Smooth muscle cell (in vitro differentiated cells): ENCODE measurements around the gene CACNA1I. TPM values are rescaled to one million over a fixed set of nuclear protein-coding genes. Genes with fewer than 3 reads are reported as not detected.

Source experiments
- DNase-seq: peaks from one replicate; lab custom pipeline; 2025; ENCODE audit not compliant: unreplicated experiment; lab: John Stamatoyannopoulos, UW
- H2AFZ ChIP-seq: fragments of 200-600 bp; sonication (generic); 2 replicates; pipeline ENCODE4 v1.6.0; 2016; ENCODE audit warnings: antibody characterized with exemption, low read depth, mild to moderate bottlenecking
- H3F3A ChIP-seq: fragments of 200-600 bp; sonication (generic); 2 replicates; pipeline ENCODE4 v1.6.0; 2017; ENCODE audit warnings: antibody characterized with exemption, low read depth
- H3K27ac ChIP-seq: fragments of 200-600 bp; sonication (generic); 2 replicates; pipeline ENCODE4 v1.5.1; 2016; ENCODE audit warnings: low read depth, mild to moderate bottlenecking
- H3K27me3 ChIP-seq: fragments of 200-600 bp; sonication (generic); 2 replicates; pipeline ENCODE4 v1.6.1; 2016; ENCODE audit warnings: low read depth, mild to moderate bottlenecking
- H3K36me3 ChIP-seq: fragments of 200-600 bp; sonication (generic); 2 replicates; pipeline ENCODE4 v1.5.1; 2016; ENCODE audit warnings: low read depth
- H3K4me1 ChIP-seq: fragments of 200-600 bp; sonication (generic); 2 replicates; pipeline ENCODE4 v1.5.1; 2016; ENCODE audit warnings: low read depth
- H3K4me2 ChIP-seq: fragments of 200-600 bp; sonication (generic); 2 replicates; pipeline ENCODE4 v1.6.0; 2016; ENCODE audit warnings: mild to moderate bottlenecking
- H3K4me3 ChIP-seq: fragments of 200-600 bp; sonication (generic); 2 replicates; pipeline ENCODE4 v1.5.1; 2016; ENCODE audit warnings: mild to moderate bottlenecking
- H3K79me2 ChIP-seq: fragments of 200-600 bp; sonication (generic); 2 replicates; pipeline ENCODE4 v1.6.0; 2016; ENCODE audit warnings: low read depth, mild to moderate bottlenecking
- H3K9ac ChIP-seq: fragments of 200-600 bp; sonication (generic); 2 replicates; pipeline ENCODE4 v1.6.0; 2016; ENCODE audit warnings: low read depth
- H3K9me3 ChIP-seq: fragments of 200-600 bp; sonication (generic); replicated peaks from 2 replicates; pipeline ENCODE4 v1.5.1; 2016; ENCODE audit warnings: low read depth
- H4K20me1 ChIP-seq: fragments of 200-600 bp; sonication (generic); 2 replicates; pipeline ENCODE4 v1.6.0; 2016; ENCODE audit warnings: low read depth
- WGBS: methylation state at CpG from one replicate; pipeline ENCODE4 v1.1.7; 2016; ENCODE audit warnings: low lambda C conversion rate; 5-methylcytosine and 5-hydroxymethylcytosine counted together
- polyA plus RNA-seq: library from polyadenylated mRNA; unstranded; fragments of >200 nt; fragmentation: Nextera tagmentation; extraction: Ambion mirVana; gene quantifications from 2 replicates; pipeline ENCODE4 v1.2.1, GENCODE V29; 2016
- total RNA-seq: library from RNA; depleted of rRNA; stranded (reverse); fragments of >200 nt; gene quantifications from 2 replicates; pipeline ENCODE4 v1.2.3, GENCODE V29; 2014
- TF ChIP-seq, protein P1 (sequence below): fragments of 200-600 bp; sonication (generic); IDR thresholded peaks from 2 replicates; pipeline ENCODE4 v1.5.1; 2017; ENCODE audit warnings: borderline replicate concordance, mild to moderate bottlenecking, antibody characterized with exemption; ENCODE audit not compliant: insufficient read depth, poor library complexity, severe bottlenecking

Gene CACNA1I
- total and polyA plus RNA-seq, 2 experiments from 2014 or later: not detected

- Histone ChIP-seq H3K9me3 (no peaks in the 10 kb centered on the region), H3K27me3 (peaks cover 11% of the 10 kb centered on the region), H3K9ac (no peak overlapping the region), H3K36me3 (no peaks in the 10 kb centered on the region), H2AFZ (no peak overlapping the region), H3K4me3 (no peak overlapping the region), H3K4me2 (no peak overlapping the region), H3K27ac (no peak overlapping the region), H3F3A (no peaks in the 10 kb centered on the region), H3K4me1 (peaks cover 6% of the 10 kb centered on the region), H3K79me2 (no peaks in the 10 kb centered on the region), H4K20me1 (no peaks in the 10 kb centered on the region)
- 60% methylated on average over 19 of the region's 25 CpGs for WGBS
- TF ChIP-seq, protein P1, sequence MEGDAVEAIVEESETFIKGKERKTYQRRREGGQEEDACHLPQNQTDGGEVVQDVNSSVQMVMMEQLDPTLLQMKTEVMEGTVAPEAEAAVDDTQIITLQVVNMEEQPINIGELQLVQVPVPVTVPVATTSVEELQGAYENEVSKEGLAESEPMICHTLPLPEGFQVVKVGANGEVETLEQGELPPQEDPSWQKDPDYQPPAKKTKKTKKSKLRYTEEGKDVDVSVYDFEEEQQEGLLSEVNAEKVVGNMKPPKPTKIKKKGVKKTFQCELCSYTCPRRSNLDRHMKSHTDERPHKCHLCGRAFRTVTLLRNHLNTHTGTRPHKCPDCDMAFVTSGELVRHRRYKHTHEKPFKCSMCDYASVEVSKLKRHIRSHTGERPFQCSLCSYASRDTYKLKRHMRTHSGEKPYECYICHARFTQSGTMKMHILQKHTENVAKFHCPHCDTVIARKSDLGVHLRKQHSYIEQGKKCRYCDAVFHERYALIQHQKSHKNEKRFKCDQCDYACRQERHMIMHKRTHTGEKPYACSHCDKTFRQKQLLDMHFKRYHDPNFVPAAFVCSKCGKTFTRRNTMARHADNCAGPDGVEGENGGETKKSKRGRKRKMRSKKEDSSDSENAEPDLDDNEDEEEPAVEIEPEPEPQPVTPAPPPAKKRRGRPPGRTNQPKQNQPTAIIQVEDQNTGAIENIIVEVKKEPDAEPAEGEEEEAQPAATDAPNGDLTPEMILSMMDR: no peak
- no peak for DNase-seq
Measured at GRCh38 chr22:39690881-39691605, 120.5 kb downstream of the CACNA1I start.

GRCh38 chr22:39693943-39694500, 123.5 kb downstream of the CACNA1I start:
- H3F3A ChIP-seq: no peaks in the 10 kb centered on the region
- no peak overlapping the region for H3K27ac ChIP-seq
- H3K27me3 ChIP-seq: peaks cover 11% of the 10 kb centered on the region
- H3K4me2 ChIP-seq: no peak overlapping the region
- no peaks in the 10 kb centered on the region for H3K36me3 ChIP-seq
- no peaks in the 10 kb centered on the region for H4K20me1 ChIP-seq
- no peak overlapping the region for H3K4me3 ChIP-seq
- H2AFZ ChIP-seq: no peak overlapping the region
- no peak overlapping the region for H3K9ac ChIP-seq
- DNase-seq: no peak
- H3K4me1 ChIP-seq: peaks cover 6% of the 10 kb centered on the region
- H3K9me3 ChIP-seq: no peaks in the 10 kb centered on the region
- no peaks in the 10 kb centered on the region for H3K79me2 ChIP-seq
- TF ChIP-seq, protein P1: no peak
- WGBS: 82% methylated on average over 11 of the region's 14 CpGs

DNA sequence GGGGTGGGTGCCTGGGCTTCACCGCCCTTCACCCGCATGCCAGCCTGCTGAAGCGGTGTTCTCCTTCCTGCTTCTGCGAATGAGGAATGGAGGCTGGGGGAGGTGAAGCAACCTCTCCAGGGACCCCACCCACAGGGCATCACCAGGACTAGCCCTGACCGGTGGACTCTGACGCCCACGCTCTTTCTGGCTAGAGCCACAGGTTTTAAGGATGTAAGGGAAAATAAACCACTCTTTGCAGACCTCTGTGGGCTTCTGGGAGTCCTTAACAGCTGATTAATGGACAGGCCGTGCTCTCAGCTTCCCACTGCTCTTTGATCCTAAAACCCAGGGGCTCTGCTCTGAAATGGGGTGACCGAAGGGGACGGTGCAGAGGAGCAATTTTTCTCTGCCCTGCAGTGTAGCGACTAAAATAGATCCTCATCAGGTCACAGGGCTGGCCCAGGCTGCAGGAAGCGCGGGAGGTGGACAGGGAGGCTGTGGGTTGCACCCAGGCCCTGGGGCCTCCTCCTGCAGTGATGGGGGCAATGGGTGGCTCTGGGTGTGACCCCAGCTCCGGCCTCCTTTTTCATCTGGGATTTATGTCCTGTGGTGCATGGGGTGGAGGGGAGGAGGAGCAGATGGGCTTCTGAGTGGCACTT, 127.4 kb downstream of the CACNA1I start:
- no peak overlapping the region for H3K27ac ChIP-seq
- H4K20me1 ChIP-seq: no peaks in the 10 kb centered on the region
- H3K27me3 ChIP-seq: peaks cover 5% of the 10 kb centered on the region
- no peak overlapping the region for H3K9ac ChIP-seq
- WGBS: 81% methylated on average over 14 of the region's 14 CpGs
- no peak overlapping the region for H3K4me3 ChIP-seq
- TF ChIP-seq, protein P1: no peak
- H3F3A ChIP-seq: no peaks in the 10 kb centered on the region
- no peaks in the 10 kb centered on the region for H3K9me3 ChIP-seq
- no peak for DNase-seq
- H3K4me2 ChIP-seq: no peak overlapping the region
- no peaks in the 10 kb centered on the region for H3K4me1 ChIP-seq
- H3K79me2 ChIP-seq: no peaks in the 10 kb centered on the region
- H3K36me3 ChIP-seq: no peaks in the 10 kb centered on the region
- H2AFZ ChIP-seq: no peak overlapping the region
